Esophagus (tissue), 2 donors: ENCODE measurements around the gene VPS13D. TPM values are rescaled to one million over a fixed set of nuclear protein-coding genes. Genes with fewer than 3 reads are reported as not detected.

Source experiments
- H3K27ac ChIP-seq, 2 donors: one replicate each; pipeline ENCODE4 v1.5.1; 2013; ENCODE audit warnings: low read depth in 2 of 2, mild to moderate bottlenecking in 2 of 2, inconsistent platforms in 1 of 2, low read length in 1 of 2, moderate library complexity in 1 of 2
- H3K27me3 ChIP-seq, 2 donors: one replicate each; pipeline ENCODE4 v1.6.1; 2013; ENCODE audit warnings: low read length in 2 of 2, control low read depth in 1 of 2, mild to moderate bottlenecking in 1 of 2; ENCODE audit not compliant: insufficient read depth in 2 of 2, control insufficient read depth in 1 of 2
- H3K36me3 ChIP-seq, 2 donors: one replicate each; pipeline ENCODE4 v1.6.1; 2013; ENCODE audit warnings: low read length in 1 of 2; ENCODE audit not compliant: control insufficient read depth in 2 of 2, insufficient read depth in 2 of 2
- H3K4me1 ChIP-seq, 2 donors: one replicate each; pipeline ENCODE4 v1.6.1; 2013; ENCODE audit warnings: low read length in 1 of 2; ENCODE audit not compliant: control insufficient read depth in 2 of 2, insufficient read depth in 2 of 2
- H3K4me3 ChIP-seq, 2 donors: one replicate each; pipeline ENCODE4 v1.5.1; 2013; ENCODE audit warnings: low read length in 2 of 2, mild to moderate bottlenecking in 2 of 2, low read depth in 1 of 2, moderate library complexity in 1 of 2
- H3K9me3 ChIP-seq, 2 donors: one replicate each; pipeline ENCODE4 v1.6.1; 2013; ENCODE audit warnings: mild to moderate bottlenecking in 2 of 2, low read depth in 1 of 2, low read length in 1 of 2, moderate library complexity in 1 of 2; ENCODE audit not compliant: control insufficient read depth in 2 of 2, insufficient read depth in 1 of 2
- WGBS, 2 donors: extraction: QIAGEN DNeasy Blood & Tissue Kit; methylation state at CpG; one replicate each; pipeline ENCODE4 v1.1.7; 2013; 5-methylcytosine and 5-hydroxymethylcytosine counted together
- polyA plus RNA-seq, 2 donors: library from polyadenylated mRNA; stranded (reverse); fragments of 200-250 nt; gene quantifications; one replicate each; pipeline ENCODE4 v1.2.3, GENCODE V29; 2013
- donor health status: healthy with polysubstance abuse.
- donor health status: Bipolar disorder and iron deficiency.

Gene VPS13D
- polyA plus RNA-seq, 2 donors = 26.3 to 36.9 TPM

DNA sequence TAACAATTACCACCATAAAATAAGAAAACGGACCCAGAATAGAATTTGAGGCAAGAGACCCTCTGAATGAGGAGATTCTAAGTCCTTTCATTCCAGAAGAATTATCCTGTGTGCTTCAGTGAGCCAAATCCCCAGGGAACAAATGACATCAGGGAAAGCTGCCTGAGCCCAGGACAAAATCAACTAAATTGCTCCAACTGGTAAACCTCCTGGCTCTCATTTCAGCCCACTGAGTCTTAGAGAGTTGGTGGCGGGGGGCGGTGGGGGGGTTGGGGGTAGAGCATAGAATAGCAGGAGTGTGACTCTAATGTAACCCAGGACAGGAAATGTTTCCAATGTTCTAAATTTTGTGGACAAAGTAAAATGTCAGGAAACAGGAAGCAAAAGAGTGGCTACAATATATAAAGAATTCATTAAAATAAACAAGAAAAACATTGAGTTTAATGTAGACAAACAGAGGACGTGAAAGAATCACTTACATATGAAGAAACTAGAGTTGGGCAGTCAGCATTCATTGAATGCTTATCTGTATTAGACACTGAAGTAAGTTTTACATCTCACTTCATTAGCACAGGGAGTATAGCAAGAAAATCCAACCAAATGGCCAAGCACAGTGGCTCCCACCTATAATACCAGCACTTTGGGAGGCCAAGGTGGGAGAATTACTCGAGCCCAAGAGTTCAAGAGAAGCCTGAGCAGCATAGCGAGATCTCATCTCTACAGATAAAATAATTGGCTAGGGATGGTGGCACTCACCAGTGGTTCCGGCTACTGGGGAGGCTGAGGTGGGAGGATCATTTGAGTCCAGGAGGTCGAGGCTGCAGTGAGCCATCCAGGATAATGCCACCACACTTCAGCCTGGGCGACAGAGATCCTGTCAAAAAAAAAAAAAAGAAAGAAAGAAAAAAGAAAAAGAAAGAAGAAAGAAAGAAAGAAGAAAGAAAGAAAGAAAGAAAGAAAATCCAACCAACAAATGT lies 313.1 kb downstream of the VPS13D start:
- H3K36me3 ChIP-seq = no peaks in the 10 kb centered on the region

DNA sequence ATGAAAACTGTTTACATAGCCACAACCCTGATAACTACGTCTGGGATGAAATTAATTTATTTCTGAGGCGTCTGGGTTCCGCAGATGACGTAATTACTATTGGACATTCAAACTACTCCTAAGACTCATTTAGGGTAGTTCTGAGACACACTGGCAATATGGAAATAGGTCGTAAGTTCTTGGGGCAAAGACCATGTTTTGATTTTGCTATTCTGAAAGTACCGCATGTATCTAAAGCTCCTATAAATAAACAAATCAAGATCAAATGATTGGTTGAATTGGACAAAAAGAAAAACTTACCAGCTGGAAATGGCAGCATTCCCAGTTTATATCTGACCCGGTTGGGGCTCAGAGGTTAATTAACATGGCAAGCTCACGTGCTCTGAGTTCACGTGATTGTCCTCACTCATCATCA lies 313.9 kb downstream of the VPS13D start:
- H3K9me3 ChIP-seq = no peaks in the 10 kb centered on the region
- no peaks in the 10 kb centered on the region for H3K27me3 ChIP-seq
- no peak overlapping the region for H3K27ac ChIP-seq
- WGBS, 2 donors = 57 to 66% methylated on average over 9 of the region's 9 CpGs
- H3K4me1 ChIP-seq = peaks cover 7 to 8% of the 10 kb centered on the region in 2 donors
- H3K36me3 ChIP-seq = no peaks in the 10 kb centered on the region
- H3K4me3 ChIP-seq = no peak overlapping the region

More for the DNA sequence above, 313.1 kb downstream of the VPS13D start:
- Histone ChIP-seq H3K9me3 (no peaks in the 10 kb centered on the region), H3K4me1 (peaks cover 7 to 8% of the 10 kb centered on the region in 2 donors), H3K27me3 (no peaks in the 10 kb centered on the region), H3K27ac (no peak overlapping the region), H3K4me3 (no peak overlapping the region)
- WGBS, 2 donors = 85 to 87% methylated on average over 9 of the region's 9 CpGs

DNA sequence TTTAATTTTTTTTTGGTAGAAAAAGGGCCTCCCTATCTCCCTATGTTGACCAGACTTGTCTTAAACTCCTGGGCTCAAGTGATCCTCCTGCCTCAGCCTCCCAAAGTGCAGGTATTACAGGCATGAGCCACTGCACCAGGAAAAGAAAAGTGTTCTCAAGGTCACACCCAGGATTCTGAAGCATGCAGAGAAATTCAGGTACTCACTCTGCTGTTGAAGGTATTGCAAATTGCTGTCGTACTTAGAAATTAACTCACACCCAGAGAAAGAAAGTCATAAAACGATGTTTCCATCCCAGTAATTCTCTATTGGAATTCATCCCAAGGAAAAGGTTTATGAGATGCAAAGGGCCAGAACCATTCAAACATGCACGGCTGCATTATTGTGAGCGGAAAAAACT lies 314.5 kb downstream of the VPS13D start:
- Histone ChIP-seq H3K9me3 (no peaks in the 10 kb centered on the region), H3K4me3 (no peak overlapping the region), H3K27me3 (no peaks in the 10 kb centered on the region), H3K36me3 (no peaks in the 10 kb centered on the region), H3K27ac (no peak overlapping the region), H3K4me1 (peaks cover 7 to 10% of the 10 kb centered on the region in 2 donors)
- 69 to 73% methylated on average over 4 of the region's 4 CpGs for WGBS, 2 donors

DNA sequence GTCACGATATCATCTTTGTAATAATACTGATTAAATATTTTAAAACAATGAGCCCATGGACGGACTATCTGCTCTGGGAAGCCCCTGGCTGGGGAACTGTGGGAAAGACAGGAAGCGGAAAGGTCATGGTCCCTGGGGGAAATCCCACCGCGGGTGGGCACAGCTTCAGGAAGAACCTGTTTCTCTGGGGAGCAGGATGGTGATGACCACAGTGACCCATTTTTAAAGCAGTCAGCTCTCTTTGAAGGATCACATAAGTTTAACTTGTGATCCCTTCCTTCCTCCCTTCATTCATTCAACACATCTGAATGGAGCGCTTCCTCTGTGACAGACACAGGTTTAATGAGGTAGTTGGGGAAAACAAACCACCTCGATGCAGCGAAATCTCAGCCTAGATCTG lies 315.2 kb downstream of the VPS13D start:
- Histone ChIP-seq H3K9me3 (no peaks in the 10 kb centered on the region), H3K4me1 (peaks cover 7 to 13% of the 10 kb centered on the region in 2 donors), H3K27me3 (no peaks in the 10 kb centered on the region), H3K36me3 (no peaks in the 10 kb centered on the region), H3K4me3 (no peak overlapping the region), H3K27ac (no peak overlapping the region)
- WGBS, 2 donors = 46 to 54% methylated on average over 8 of the region's 8 CpGs

DNA sequence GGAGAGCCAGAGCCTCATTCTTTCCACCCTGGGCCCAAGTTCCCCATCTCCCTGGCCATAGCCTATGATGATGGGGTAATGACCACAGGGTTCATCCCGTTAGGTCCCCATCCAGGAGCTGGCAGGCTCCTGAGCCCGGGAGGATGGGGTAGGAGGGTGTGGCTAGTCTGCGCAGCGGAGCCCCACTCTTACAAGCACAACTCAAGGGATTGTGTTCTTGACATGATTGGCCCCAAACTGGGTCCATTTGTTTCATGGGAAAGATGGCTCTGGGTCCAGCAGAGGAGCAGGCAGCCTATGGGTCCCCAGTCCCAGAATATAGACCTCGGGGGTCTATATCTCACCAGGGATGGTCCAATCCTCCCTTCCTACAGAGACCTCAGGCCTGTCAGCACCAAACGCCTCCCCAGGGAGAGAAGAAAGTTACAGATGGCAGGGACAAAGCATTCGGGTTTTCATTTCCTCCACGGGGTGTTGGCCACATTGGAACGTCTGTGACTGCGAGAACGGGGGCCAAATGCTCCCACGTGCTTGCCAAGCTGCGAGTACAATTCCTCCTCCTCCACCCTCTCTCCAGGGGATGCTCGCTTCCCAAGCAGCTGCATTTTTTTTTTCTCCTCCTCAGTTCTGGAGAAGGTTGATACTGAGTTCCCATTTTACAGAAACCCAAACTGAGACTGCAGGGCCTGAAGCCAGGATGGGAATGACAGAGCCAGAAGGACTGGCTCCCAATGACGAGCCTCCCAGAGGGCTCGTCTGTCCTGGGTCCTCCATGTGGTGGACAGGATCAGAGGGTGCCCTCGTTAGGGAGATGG lies 317.1 kb downstream of the VPS13D start:
- Histone ChIP-seq H3K4me1 (peaks cover 3 to 5% of the 10 kb centered on the region in 2 donors), H3K27me3 (no peaks in the 10 kb centered on the region), H3K9me3 (no peaks in the 10 kb centered on the region), H3K36me3 (no peaks in the 10 kb centered on the region), H3K4me3 (no peak overlapping the region), H3K27ac (no peak overlapping the region)
- WGBS, 2 donors = 51 to 70% methylated on average over 17 of the region's 17 CpGs

DNA sequence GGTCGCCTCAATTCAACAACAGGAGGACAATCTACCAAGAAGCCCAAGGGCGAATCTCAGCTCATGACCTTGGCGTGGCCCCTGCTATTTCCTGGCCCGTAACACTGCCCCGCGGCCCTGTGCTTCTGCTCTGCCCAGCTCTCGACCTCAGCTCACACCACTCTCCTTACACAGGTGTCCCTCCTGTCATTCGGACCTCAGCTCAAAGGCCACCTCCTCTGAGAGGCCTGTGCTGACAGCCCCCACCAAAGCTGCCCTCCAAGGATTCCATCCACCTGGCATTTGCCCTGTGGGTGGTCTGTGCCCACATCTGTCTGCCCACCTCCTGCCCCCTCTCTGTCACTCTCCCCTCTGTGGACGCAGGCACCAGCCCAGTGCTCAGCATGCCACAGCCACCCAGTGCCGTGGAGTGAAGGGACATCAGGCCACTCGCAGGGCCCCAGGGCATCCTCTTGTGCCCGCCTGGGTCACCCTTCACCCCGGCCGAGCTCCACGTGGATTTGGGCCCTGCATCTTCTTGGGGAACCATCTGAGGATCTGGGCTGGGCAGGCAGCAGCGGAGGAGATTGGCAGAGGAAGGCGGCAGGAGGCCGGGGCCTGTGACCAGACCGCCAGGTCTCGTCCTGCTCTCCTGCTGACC lies 317.9 kb downstream of the VPS13D start:
- no peak overlapping the region for H3K4me3 ChIP-seq
- no peaks in the 10 kb centered on the region for H3K36me3 ChIP-seq
- WGBS, 2 donors = 91% methylated on average over 20 of the region's 20 CpGs
- H3K9me3 ChIP-seq = no peaks in the 10 kb centered on the region
- H3K27me3 ChIP-seq = no peaks in the 10 kb centered on the region
- H3K4me1 ChIP-seq = peaks cover 0 to 5% of the 10 kb centered on the region in 2 donors
- H3K27ac ChIP-seq = peak overlapping the region in 1 of 2 donors; percentile 40

DNA sequence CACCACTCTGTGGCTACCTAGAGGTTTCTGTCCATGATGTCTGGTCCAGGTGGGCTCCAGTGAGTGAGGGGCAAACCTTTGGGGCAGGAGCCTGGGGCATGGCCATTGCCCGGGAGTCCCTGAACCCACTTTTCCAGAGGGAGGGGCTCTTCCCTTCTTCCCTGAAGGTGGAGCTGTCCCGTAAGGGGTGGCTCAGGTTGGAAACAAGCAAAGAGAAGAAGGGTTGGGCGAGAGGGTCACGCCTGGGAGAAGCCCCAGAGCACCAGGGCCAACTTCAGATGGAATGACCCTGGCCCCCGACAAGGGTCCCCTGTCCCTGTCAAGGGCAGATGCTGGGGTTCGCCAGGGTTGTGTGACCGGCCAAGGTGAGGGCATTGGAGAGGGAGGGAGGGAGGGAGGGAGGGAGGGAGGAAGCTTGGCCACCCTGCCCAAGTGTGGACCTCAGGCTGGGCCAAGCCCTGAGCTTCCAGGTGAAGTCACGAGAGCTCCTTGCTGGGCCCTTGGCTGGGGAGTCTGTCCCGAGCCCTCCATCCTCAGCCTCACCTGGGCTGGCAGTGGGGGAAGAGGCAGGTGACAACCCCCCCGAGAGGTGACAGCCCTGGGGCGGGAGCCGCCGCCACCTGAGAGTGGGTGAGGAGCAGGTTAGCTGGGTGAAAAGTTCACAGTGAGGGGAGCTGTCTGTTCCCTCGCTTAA lies 318.6 kb downstream of the VPS13D start:
- WGBS, 2 donors = 86 to 91% methylated on average over 14 of the region's 14 CpGs
- Histone ChIP-seq H3K4me3 (no peak overlapping the region), H3K27me3 (no peaks in the 10 kb centered on the region), H3K36me3 (no peaks in the 10 kb centered on the region), H3K4me1 (peaks cover 2 to 5% of the 10 kb centered on the region in 2 donors), H3K9me3 (no peaks in the 10 kb centered on the region), H3K27ac (peak overlapping the region; percentile 48 to 56)

DNA sequence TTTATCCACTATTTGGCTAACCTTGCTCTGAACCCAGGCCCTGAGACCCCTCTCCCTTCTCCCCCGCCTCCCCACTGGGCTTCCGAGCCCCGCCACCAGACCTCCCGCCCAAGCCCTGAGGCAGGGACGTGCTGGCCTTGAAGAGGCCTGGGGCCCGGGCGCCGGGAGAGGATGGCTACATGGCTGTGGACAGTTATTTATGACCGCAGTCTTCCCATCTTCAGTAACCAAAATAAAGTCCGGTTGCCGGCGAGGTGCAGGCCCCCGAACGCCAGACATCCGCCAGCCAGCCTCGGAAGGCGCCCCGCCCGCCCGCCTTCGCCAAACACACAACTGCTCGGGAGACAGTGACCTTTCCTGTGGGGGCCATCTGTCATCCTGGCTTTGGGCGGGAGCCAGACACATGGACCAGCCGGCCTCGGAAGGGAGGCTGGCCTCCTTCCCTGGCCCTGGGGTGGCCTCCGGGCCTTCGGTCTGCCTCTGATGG lies 319.2 kb downstream of the VPS13D start:
- WGBS, 2 donors = 49 to 55% methylated on average over 24 to 27 of the region's 27 CpGs
- no peaks in the 10 kb centered on the region for H3K36me3 ChIP-seq
- peaks cover 5 to 6% of the 10 kb centered on the region in 2 donors for H3K4me1 ChIP-seq
- no peaks in the 10 kb centered on the region for H3K27me3 ChIP-seq
- peak overlapping the region; percentile 48 to 56 for H3K27ac ChIP-seq
- no peak overlapping the region for H3K4me3 ChIP-seq
- H3K9me3 ChIP-seq = no peaks in the 10 kb centered on the region
